Fibroblast of mammary gland (primary cell): ENCODE results near the gene COL15A1.
A peak's percentile ranks its signal among the peaks of the same experiment; 100 is the strongest.

ENCODE experiments used
- DNase-seq: peaks from one replicate; pipeline ENCODE4 v3.0.0-alpha.2; 2010; ENCODE audit warnings: low read depth
- H3K4me3 ChIP-seq: 2 replicates; pipeline ENCODE4 v1.5.1; 2011; ENCODE audit warnings: low read depth, mild to moderate bottlenecking, low read length, moderate library complexity; ENCODE audit not compliant: control insufficient read depth
- TF ChIP-seq, protein P1 (sequence below): conservative IDR thresholded peaks from 2 replicates; pipeline ENCODE4 v1.5.1; 2011; ENCODE audit warnings: low read depth, low read length, inconsistent platforms; ENCODE audit not compliant: control insufficient read depth, insufficient read depth

The COL15A1 gene

DNA sequence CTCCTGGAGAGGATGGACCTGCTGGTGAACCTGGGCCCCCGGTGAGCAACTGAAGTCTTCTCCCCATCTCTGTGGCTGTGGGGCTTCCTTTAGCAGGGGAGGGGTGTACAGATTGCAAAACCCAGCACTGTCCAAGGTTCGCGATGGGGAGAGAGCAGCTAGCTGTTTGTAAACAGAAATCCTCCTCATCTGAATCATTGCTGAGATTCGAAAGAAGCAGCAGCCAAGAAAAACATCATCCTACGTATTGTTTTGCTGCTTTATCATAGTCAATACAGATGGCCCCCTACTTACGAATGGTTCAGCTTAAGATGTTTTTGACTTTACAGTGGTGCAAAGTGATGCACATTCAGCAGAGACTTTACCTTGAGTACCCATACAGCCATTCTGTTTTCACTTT lies 81.3 kb downstream of the COL15A1 start:
- TF ChIP-seq, protein P1, sequence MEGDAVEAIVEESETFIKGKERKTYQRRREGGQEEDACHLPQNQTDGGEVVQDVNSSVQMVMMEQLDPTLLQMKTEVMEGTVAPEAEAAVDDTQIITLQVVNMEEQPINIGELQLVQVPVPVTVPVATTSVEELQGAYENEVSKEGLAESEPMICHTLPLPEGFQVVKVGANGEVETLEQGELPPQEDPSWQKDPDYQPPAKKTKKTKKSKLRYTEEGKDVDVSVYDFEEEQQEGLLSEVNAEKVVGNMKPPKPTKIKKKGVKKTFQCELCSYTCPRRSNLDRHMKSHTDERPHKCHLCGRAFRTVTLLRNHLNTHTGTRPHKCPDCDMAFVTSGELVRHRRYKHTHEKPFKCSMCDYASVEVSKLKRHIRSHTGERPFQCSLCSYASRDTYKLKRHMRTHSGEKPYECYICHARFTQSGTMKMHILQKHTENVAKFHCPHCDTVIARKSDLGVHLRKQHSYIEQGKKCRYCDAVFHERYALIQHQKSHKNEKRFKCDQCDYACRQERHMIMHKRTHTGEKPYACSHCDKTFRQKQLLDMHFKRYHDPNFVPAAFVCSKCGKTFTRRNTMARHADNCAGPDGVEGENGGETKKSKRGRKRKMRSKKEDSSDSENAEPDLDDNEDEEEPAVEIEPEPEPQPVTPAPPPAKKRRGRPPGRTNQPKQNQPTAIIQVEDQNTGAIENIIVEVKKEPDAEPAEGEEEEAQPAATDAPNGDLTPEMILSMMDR, result no peak
- DNase-seq, result peak; percentile 86
- H3K4me3 ChIP-seq, result no peak overlapping the region

DNA sequence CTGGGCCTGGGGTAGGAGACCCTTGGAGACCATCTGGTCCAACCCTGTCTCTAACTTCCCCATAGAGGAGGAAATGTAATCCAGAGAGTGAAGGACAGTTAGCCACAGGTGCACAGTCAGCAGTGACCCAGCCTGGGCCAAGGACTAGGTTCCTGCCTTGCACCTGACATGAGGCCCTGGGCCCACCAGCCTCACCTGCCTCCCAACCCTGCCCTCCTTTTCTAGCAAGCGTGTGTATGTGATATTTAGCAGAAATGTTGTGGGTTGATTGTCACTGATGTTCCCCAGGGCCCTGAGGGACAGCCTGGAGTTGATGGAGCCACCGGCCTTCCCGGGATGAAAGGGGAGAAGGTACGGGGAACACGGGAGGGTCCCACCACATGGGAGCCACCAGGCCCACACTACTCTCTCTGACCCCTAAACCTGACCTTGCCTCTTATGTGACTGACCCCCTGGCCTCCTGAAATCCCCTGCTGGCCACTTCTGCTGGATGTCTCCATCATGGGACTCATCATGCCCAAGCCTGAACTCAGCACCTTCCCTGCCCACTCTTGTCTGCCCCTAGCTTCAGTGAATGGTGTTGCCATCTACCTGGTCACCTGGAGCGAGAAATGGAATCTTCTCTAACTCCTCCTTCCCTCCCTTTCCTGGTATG lies 82.0 kb downstream of the COL15A1 start:
- no peak overlapping the region for H3K4me3 ChIP-seq
- TF ChIP-seq, protein P1, result no peak
- no peak for DNase-seq

DNA sequence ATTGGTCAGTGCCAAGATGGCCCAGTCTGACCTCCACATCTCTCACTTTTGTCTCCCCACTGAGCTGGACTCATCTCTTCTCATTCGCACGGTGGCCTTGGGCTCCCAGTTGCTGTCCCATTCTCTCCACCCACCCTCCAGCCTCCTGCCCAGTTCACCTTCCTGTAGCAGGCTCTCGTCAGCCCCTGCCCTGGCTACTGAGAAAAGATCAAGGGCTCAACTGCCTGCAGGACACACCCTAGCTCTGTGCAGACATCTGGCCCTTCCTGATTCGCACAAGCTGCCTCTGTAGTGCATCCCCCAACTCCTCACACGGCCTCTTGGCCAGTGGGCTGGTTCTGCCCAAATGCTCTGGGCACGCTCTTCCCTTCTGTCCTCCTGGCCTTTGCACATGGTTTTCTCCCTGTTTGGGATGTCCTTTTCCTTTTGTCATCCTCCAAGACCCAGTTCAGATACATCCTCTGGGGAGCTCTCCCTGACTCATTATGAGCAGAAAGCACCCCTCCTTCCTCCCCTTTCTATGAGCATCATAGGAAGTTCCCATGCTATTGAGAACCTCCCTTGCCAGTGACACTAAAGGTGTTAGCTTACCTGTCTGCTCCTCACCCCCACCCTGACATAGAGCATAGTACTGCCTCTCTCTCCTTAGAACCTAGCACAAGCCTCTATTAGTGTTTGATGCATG lies 82.7 kb downstream of the COL15A1 start:
- no peak overlapping the region for H3K4me3 ChIP-seq
- no peak for DNase-seq
- TF ChIP-seq, protein P1, result no peak

DNA sequence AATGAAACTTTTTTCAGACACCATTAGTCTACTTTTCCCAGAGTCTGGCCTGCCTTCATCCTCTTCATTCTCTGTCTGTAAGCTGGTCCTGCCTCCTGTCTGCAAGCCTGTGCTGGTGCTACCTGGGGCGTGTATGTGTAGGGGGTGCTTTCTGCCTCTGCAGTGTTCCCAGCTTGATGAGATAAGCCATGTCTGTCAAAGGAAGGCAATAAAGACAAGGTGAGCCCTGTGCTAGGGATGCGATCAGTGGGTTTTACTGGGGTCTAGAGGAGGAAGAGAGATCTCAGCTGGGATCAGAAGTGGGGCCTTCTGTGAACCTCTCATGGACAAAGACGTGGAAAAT lies 83.2 kb downstream of the COL15A1 start:
- TF ChIP-seq, protein P1, result no peak
- H3K4me3 ChIP-seq, result no peak overlapping the region
- DNase-seq, result no peak

DNA sequence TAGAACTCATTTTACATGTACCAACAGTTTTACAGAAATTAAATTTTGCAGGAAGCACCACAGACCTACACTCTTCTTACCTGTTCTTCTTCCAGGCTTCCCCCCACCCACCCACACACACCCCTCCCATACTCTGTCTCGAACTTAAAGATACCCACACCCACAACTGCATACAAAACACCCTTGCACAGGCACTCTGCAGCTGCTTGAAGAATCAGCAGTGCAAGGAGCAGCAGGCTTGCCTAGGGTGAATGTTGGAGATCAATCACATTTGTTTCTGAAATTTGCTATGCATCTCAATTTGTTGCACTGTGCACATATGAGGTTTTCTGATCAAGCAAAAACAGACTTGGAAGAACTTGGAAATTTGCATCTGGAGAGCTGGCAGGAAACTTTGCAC lies 83.7 kb downstream of the COL15A1 start:
- no peak overlapping the region for H3K4me3 ChIP-seq
- DNase-seq, result no peak
- TF ChIP-seq, protein P1, result no peak

DNA sequence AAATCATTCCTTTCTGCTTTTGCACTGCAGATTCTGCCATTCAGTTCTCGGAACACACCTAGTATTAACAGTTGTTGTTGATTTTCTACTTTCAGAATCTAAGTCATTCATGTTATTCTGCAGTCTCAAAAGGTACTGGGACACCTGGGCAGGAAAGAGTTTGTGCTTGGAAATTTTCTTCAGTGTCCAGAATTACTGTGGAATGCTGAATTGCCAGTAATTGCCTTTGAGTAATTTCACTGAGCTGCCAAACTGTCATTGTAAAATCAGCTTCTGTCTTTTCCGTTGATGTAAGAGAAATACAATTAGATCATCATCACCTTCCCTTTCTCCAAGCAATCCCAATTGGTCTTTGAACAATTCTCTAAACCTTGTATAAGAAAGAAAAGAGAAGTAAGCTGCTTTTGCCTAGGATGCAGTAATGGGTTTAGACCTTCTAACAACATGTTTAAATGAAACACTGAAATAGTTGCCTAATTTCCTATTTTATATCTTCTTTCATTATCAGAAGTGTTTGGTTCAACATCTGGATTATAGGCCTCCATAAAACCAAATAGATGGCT lies 85.5 kb downstream of the COL15A1 start:
- no peak for DNase-seq
- no peak overlapping the region for H3K4me3 ChIP-seq
- TF ChIP-seq, protein P1, result no peak
